HG02884 (cell line): Measurements from ENCODE around the gene CCNL2.
"Not testable (repeated sequence)": the region's sequence is repeated elsewhere in the genome, so short reads cannot be mapped to it uniquely, and the experiment has no call there.

Source experiments
- ATAC-seq: cut with Tn5 transposase; IDR thresholded peaks from one replicate; pipeline ENCODE4 v1.9.1; 2021; ENCODE audit warnings: mild to moderate bottlenecking, moderate library complexity; ENCODE audit not compliant: unreplicated experiment

Gene CCNL2

GRCh38 chr1:1421147-1421906 lies 22.2 kb upstream of the CCNL2 start, which contains the start of gene ANKRD65:
ANKRD65 (minus strand) TSS chr1:1421276; CDS start chr1:1421005, 271 bp downstream.
- no peak for ATAC-seq

DNA sequence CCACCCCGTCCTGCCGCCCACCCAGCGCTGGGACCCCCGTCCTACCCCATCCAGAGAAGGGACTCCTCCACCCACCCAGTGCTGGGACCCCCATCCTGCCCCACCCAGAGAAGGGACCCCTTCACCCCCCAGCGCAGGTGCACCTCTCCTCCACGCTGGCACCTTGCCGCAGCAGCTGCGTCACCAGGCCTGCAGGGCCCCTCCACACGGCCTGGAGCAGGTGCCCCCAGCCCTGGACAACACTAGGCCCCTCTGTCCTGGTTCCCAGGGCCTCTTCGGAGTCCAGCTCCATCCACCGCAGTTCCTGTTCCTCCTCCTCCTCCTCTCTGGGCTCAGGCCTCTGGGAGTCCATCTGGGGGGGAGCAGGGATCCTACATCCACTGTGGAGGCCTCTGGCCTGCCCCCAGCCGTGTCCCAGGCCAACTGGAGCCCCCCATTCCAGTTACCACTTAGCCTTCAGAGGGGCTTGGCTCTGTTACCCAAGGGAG lies 21.6 kb upstream of the CCNL2 start:
- no peak for ATAC-seq

DNA sequence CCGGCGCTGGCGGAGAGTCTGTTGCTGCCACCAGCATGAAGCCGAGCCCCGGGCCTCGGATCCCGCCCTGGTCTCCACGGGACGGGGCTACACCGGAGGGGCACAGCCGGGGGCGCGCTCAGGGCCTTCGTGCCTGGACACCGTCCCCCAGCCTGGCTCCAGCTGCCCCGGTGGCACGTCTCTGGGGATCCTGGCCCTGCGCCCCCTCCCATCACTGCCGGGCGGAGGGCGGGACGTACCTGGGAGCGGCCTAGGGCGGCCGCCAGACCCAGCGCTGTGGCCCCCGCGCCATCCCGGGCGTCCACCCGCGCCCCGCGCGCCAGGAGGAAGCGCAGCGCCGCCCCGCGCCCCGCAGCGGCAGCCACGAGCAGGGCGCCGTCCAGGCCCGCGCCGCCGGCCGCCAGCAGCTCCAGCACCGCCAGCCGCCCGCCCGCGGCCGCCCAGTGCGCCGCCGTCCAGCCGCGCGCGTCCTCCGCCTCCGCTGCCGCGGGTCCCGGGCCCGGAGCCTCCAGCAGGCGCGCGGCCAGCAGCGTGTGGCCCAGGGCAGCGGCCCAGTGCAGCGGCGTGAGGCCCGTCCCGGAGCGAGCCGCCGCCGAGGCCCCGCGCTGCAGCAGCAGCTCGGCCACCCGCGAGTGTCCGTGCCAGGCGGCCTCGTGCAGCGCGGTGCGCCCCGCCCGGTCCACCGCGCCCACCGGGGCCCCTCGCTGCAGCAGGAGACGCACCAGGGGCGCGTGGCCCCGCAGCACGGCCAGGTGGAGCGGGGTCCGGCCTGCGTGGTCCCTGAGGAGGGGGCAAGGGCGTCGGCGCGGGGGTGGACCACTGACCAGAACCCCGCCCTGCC lies 20.9 kb upstream of the CCNL2 start:
- ATAC-seq: no peak

- ATAC-seq: no peak
These were observed 20.3 kb upstream of the CCNL2 start for GRCh38 chr1:1419363-1419812.

DNA sequence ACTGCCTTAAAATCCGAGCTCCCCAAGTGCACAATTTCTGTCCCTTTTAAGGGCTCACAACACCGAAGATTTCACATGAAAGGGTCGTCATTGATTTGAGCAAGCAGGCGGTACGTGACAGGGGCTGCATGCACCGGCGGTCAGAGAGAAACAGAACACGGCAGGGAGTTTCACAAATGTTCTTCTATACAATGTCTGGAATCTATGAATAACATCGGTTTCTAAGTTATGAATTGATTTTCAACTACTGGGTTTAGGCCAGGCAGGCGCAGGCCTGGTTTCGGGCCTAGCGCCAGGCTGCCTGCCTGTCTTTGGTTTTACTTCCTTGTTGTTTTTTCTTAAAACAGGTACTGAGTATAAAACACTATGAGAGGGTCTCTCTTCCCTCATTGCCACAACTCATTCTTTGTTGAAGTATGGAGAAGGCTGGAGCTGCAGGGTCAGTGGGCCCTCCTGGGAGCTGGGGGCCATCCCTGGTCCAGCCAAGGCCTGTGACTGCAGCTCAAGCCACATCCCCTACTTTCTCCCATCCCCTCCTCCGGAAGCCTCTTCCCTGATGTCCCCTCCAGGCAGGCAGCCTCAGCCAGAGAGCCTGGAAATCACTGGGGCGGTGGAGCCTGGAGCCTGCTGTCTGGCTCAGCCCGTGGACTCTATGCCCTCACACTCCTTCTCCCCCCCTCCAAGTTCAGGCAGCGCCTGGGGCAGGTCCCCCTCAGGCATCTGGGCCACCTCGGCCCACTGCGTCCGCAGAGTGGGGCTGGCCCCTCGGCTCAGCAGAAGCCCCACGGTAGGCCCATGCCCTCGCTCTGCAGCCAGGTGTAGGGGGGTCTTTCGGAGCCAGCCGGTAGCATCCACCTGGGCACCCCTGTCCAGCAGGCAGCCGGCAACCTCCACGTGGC lies 19.6 kb upstream of the CCNL2 start:
- ATAC-seq: no peak

DNA sequence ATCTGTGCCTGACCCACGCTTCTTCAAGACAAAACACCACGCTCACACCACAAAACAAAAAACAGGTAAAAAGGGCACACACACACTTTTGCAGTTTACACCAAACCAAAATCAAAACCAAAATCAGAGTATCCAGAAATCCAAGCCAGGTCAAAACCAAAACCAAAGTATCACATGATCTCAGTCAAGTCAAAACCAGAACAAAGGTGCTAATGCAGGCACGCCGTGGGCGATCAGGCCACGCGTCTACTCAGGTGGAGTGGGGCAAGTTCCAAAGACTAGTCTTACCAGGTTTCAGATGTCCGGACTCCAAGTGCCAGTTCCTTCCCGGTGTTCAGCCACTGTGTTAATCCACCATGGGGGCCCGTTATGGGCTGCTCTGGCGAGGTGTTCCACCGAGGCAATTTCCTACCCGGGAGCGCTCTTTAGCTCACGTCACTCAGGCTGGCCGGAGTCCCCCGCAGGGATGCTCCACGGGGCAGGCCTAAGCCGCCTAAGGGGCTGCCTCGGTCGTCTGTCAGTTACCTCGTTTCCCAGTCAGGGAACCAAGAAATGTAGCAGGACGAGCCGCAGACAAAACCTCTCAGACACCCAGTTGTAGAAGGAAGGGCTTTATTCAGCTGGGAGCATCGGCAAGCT lies 18.8 kb upstream of the CCNL2 start:
- ATAC-seq: not testable (repeated sequence)

GRCh38 chr1:1417396-1417795 lies 18.3 kb upstream of the CCNL2 start:
- ATAC-seq: not testable (repeated sequence)

DNA sequence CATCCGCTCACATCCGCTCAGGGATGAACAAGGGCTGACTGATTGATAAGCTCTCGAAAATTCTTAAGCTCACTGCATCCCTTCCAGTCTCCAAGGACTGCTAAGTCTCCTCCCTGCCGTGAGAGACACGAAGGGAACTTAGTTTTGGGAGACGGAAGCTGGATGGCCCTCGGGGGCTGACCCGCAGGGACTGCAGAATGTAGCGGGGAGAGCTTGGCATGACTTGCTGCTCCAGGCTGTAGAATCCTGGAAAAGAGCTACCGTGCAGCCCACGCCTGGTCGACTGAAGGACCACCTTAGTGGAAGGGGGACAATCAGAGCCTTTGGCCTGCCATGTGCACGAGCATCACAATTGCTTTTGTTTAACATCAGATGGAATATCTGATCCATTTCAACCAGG lies 16.6 kb upstream of the CCNL2 start:
- no peak for ATAC-seq

GRCh38 chr1:1412311-1412902 lies 13.3 kb upstream of the CCNL2 start:
- ATAC-seq: not testable (repeated sequence)

DNA sequence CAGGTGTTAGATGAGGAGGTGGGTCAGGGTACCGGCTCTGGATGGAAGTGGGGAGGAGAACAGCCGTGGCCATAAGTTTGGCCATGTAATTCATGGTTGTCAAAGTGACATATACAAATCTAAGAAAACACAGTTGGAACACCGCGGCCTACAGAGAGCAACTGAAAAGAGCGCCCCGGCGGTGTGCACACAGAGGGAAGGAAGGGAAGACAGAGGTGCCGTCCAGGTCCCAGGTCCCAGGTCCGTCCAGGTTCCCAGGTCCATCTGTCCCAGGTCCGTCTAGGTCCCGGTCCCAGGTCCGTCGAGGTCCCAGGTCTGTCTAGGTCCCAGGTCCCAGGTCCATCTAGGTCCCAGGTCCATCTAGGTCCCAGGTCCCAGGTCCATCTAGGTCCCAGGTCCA lies 12.5 kb upstream of the CCNL2 start:
- no peak for ATAC-seq

- not testable (repeated sequence) for ATAC-seq
These were observed 11.1 kb upstream of the CCNL2 start for GRCh38 chr1:1410238-1410637.

DNA sequence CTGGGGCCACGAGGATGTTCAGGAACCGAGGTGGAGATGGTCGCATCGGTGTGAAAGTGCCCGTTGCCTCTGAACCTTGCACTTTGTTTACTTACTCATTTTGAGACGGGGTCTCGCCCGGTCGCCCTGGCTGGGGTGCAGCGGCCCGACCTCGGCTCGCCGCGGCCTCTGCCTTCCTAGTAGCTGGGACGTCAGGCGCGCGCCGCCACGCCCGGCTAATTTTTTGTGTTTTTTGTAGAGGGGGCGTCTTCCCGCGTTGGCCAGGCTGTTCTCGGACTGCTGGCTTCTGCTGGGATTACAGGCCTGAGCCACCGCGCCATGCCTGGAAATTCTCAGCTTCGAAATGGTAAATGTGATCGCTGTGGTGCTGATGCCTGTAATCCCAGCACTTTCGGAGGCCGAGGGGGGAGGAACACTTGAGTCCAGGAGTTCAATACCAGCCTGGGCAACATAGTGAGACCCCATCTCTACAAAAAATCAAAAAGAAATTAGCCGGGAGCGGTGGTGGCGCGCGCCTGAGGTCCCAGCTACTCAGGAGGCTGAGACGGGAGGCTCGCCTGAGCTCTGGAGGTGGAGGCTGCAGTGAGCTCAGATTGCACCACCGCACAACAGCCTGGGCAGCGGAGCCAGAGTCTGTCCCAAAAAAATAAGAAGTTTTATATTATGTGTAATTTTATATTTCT lies 8.6 kb upstream of the CCNL2 start:
- ATAC-seq: peak; percentile 28

GRCh38 chr1:1406821-1407635 lies 7.9 kb upstream of the CCNL2 start, which contains the start of gene MRPL20:
MRPL20 (minus strand) TSS chr1:1407293; CDS start chr1:1407217, 76 bp downstream.
- ATAC-seq: peak; percentile 84

DNA sequence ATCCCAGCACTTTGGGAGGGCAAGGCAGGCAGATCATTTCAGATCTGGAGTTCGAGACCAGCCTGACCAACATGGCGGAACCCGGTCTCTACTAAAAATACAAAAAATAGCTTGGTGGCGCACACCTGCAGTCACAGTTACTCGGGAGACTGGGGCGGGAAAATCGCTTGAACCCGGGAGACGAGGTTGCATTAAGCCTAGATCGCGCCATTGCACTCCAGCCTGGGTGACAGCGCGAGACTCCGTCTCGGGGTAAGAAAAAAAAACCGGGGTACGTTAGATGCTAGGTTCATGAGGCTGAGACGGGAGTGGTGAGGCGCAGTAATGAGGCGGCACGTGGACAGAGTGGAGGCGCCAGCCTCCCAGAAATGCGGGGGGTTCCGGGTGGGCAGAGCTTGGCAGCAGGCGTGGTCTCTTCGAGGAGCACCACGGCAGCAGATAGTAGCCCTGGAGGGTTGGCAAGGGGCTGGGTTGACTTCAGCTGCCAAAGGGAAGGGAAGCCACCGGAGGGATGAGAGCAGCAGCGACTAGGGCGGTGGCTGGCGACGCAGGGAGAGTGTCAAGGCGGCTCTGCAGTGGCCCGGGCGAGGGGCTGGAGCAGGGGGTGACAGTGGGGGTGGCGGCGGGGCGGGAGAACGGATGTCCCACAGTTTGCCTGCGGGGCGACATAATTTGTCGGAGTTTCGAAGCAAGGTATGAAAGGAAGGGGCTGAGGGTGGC lies 7.1 kb upstream of the CCNL2 start:
- ATAC-seq: no peak

DNA sequence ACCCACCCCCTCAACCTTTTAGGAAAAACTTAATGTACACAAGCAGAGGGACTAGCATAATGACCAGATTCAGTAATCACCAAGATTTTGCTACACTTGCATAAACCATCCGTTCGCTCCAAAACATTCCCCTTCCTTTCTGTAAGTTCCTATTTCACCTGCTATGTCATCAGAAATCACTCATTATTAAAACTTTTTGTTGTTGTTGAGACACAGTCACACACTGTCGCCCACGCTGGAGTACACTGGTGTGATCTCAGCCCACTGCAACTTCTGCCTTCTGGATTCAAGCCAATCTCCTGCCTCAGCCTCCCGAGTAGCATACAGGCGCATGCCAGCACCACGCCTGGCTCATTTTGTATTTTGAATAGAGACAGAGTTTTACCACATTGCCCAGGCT lies 4.5 kb upstream of the CCNL2 start:
- ATAC-seq: no peak

DNA sequence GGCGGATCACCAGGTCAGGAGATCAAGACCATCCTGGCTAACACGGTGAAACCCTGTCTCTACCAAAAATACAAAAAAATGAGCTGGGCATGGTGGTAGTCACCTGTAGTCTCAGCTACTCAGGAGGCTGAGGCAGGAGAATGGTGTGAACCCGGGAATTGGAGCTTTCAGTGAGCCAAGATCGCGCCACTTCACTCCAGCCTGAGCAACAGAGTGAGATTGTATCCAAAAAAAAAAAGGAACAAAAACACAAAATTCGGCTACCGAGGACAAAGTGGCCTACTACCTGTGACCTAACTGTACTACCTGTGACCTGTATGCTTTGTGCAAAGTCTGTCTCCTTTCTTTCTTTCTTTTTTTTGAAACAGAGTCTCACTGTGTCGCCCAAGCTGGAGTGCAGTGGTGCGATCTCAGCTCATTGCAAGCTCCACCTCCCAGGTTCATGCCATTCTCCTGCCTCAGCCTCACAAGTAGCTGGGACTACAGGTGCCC lies 3.8 kb upstream of the CCNL2 start:
- ATAC-seq: not testable (repeated sequence)

DNA sequence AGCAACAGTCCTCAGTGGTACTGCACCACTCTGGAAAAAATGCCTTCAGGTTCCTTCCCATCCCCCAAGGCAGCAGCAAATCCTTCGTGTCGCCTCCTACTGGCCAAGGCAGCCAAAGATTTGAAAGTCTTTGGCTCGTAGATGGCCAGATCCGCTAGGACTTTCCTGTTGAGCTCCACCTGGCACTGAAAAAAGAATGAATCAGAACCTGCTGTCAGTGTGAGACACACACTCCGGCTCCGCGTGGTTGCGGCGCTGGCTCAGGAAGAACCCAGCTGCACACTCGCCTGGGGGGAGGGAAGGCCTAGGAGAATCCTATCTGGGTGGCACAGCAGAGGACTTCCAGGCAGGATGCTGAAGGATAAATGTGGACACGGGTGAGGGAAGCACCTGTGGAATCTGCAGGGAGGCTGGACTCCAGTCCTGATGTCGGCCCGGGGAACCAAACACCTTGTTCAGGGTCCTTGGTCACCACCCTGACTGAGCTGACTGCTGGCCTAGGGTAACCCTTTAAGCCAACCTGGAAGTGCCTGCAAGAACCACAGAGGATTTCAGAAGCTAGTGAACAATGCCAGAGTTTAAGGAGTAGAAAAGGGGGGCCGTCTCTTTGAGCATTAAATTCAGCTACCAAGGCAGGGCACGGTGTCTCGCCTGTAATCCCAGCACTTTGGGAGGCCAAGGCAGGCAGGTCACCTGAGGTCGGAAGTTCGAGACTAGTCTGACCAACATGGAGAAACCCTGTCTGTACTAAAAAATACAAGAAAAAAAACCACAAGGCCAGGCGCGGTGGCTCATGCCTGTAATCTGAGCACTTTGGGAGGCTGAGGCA lies 3.2 kb upstream of the CCNL2 start:
- no peak for ATAC-seq
